B cell (primary cell): ENCODE data around the gene GGCX. TPM values are rescaled to one million over a fixed set of nuclear protein-coding genes. Genes with fewer than 3 reads are reported as not detected.

ENCODE experiments used
- ATAC-seq: fragments of 200-7000 bp; cut with Tn5 transposase; one replicate; pipeline ENCODE4 v1.10.0; 2021; ENCODE audit warnings: low read depth, mild to moderate bottlenecking, moderate number of reproducible peaks, moderate library complexity
- CTCF ChIA-PET: fragments of 350-600 bp; sonication (Branson Sonifier 250); formaldehyde crosslinking; loops from one replicate; lab custom pipeline; 2021; ENCODE audit warnings: antibody characterized with exemption, inconsistent platforms; lab: Charles Lee
- POLR2A ChIA-PET: fragments of 350-600 bp; sonication (Branson Sonifier 250); formaldehyde crosslinking; loops from one replicate; lab custom pipeline; 2021; ENCODE audit warnings: antibody characterized with exemption; lab: Charles Lee
- DNase-seq: peaks from one replicate; pipeline ENCODE4 v3.0.0; 2013
- H2AFZ ChIP-seq: 2 replicates; pipeline ENCODE4 v1.6.1; 2012; ENCODE audit warnings: mild to moderate bottlenecking, low read depth, low read length; ENCODE audit not compliant: insufficient read depth, poor library complexity, severe bottlenecking
- H3K27ac ChIP-seq, 2 donors: 1 replicate in 1 of 2; 2 replicates in 1 of 2; pipeline ENCODE4 v1.5.1; 2012 to 2013; ENCODE audit warnings: low read length in 2 of 2, mild to moderate bottlenecking in 2 of 2, moderate library complexity in 1 of 2
- H3K27me3 ChIP-seq, 4 experiments: fragments of 200-600 bp in 1 of 4; sonication (generic) in 1 of 4; replicated peaks in 1 of 4; 1 replicate in 2 of 4; 2 replicates in 2 of 4; pipeline versions ENCODE4 v1.6.1 to v1.7.0; 2013 to 2016; ENCODE audit warnings: low read length in 3 of 4, mild to moderate bottlenecking in 2 of 4, mixed read lengths in 1 of 4, moderate library complexity in 1 of 4; ENCODE audit not compliant: insufficient read depth in 4 of 4, control insufficient read depth in 3 of 4; ENCODE audit errors: control extremely low read depth in 1 of 4
- H3K36me3 ChIP-seq, 2 experiments: replicated peaks in 1 of 2; 1 replicate in 1 of 2; 2 replicates in 1 of 2; pipeline versions ENCODE4 v1.6.1 to v1.7.1; 2013; ENCODE audit warnings: low read length in 1 of 2; ENCODE audit not compliant: insufficient read depth in 2 of 2, control insufficient read depth in 1 of 2; ENCODE audit errors: control extremely low read depth in 1 of 2, extremely low read depth in 1 of 2
- H3K4me1 ChIP-seq, 2 donors: fragments of 200-600 bp in 1 of 2; sonication (generic) in 1 of 2; 1 replicate in 1 of 2; 2 replicates in 1 of 2; pipeline versions ENCODE4 v1.5.1 to v1.6.1; 2013 to 2017; ENCODE audit warnings: low read length in 2 of 2; ENCODE audit not compliant: control insufficient read depth in 2 of 2, insufficient read depth in 2 of 2
- H3K4me2 ChIP-seq: replicated peaks from 2 replicates; pipeline ENCODE3; 2012; ENCODE audit warnings: mild to moderate bottlenecking, low read depth, low read length; ENCODE audit not compliant: poor library complexity, severe bottlenecking
- H3K4me3 ChIP-seq, 5 experiments: fragments of 200-600 bp in 1 of 5; sonication (generic) in 1 of 5; 1 replicate in 3 of 5; 2 replicates in 2 of 5; pipeline versions ENCODE4 v1.5.1 to v1.7.0; 2011 to 2016; ENCODE audit warnings: low read length in 4 of 5, mild to moderate bottlenecking in 4 of 5, low read depth in 2 of 5, control low read depth in 1 of 5, moderate library complexity in 1 of 5; ENCODE audit not compliant: insufficient read depth in 1 of 5; ENCODE audit errors: control extremely low read depth in 1 of 5, extremely low read depth in 1 of 5
- H3K79me2 ChIP-seq: fragments of 200-600 bp; sonication (generic); one replicate; pipeline ENCODE4 v1.6.0; 2016; ENCODE audit warnings: low read length; ENCODE audit not compliant: control insufficient read depth, insufficient read depth
- H3K9ac ChIP-seq: fragments of 200-600 bp; sonication (generic); 2 replicates; pipeline ENCODE4 v1.6.1; 2017; ENCODE audit warnings: mild to moderate bottlenecking, low read length, moderate library complexity
- H3K9me3 ChIP-seq, 3 donors: one replicate each; pipeline versions ENCODE4 v1.6.1 to v1.7.1; 2013; ENCODE audit warnings: low read length in 2 of 3; ENCODE audit not compliant: control insufficient read depth in 2 of 3, insufficient read depth in 1 of 3; ENCODE audit errors: control extremely low read depth in 1 of 3
- H4K20me1 ChIP-seq: 2 replicates; pipeline ENCODE4 v1.6.0; 2012; ENCODE audit warnings: mild to moderate bottlenecking, low read length; ENCODE audit not compliant: insufficient read depth, control insufficient read depth, poor library complexity, severe bottlenecking
- H3K27ac Mint-ChIP-seq: one replicate; pipeline ENCODE4 v1.8.0; 2021; ENCODE audit warnings: mixed read lengths
- H3K27me3 Mint-ChIP-seq: one replicate; pipeline ENCODE4 v1.8.0; 2021; ENCODE audit warnings: mixed read lengths
- H3K4me1 Mint-ChIP-seq: one replicate; pipeline ENCODE4 v1.8.0; 2021; ENCODE audit warnings: mixed read lengths
- H3K4me3 Mint-ChIP-seq: one replicate; pipeline ENCODE4 v1.8.0; 2021; ENCODE audit warnings: mixed read lengths
- H3K9me3 Mint-ChIP-seq: one replicate; pipeline ENCODE4 v1.8.0; 2022; ENCODE audit warnings: mixed read lengths; ENCODE audit not compliant: insufficient read depth
- CTCF ChIP-seq: fragments of 200-600 bp; IDR thresholded peaks from one replicate; pipeline ENCODE4 v1.8.0; 2022; ENCODE audit warnings: antibody characterized with exemption, mild to moderate bottlenecking
- EZH2 ChIP-seq: IDR thresholded peaks from 2 replicates; pipeline ENCODE4 v1.6.1; 2012; ENCODE audit warnings: borderline replicate concordance, low read depth, mild to moderate bottlenecking, moderate library complexity, low read length; ENCODE audit not compliant: insufficient read depth, poor library complexity, severe bottlenecking
- WGBS: methylation state at CpG from one replicate; pipeline ENCODE4 v1.1.5; 2013; ENCODE audit warnings: missing lambda C conversion rate; ENCODE audit not compliant: insufficient coverage; 5-methylcytosine and 5-hydroxymethylcytosine counted together
- intact Hi-C: fragments of 100-400 bp; cut with micrococcal nuclease; formaldehyde crosslinking; loops from one replicate; pipeline ENCODE4 v1.10.0; 2022
- polyA plus RNA-seq: library from polyadenylated mRNA; depleted of rRNA; stranded (reverse); fragments of >200 nt; gene quantifications from 2 replicates; pipeline ENCODE4 v1.2.3, GENCODE V29; 2012
- total RNA-seq, 2 donors: library from RNA; stranded (reverse); fragments of 120-200 nt in 1 of 2; gene quantifications; 1 replicate in 1 of 2; 2 replicates in 1 of 2; pipeline versions ENCODE4 v1.2.3 to v1.2.4, GENCODE V29; 2013 to 2022

Gene GGCX
- total and polyA plus RNA-seq, 2 donors (not counting 1 experiment from before 2014, with no cell fraction given): 23.5 to 36.8 TPM

- Histone ChIP-seq H3K27ac (no peak overlapping the region), H4K20me1 (peaks cover 20% of the 10 kb centered on the region), H3K4me1 (peaks cover 16 to 24% of the 10 kb centered on the region in 2 donors), H3K36me3 (peaks cover 10 to 51% of the 10 kb centered on the region in 2 experiments), H3K79me2 (peaks cover 25% of the 10 kb centered on the region), H3K27me3 (no peaks in the 10 kb centered on the region), H3K4me3 (no peak overlapping the region), H3K9me3 (no peaks in the 10 kb centered on the region), H3K9ac (no peak overlapping the region), H3K4me2 (no peak overlapping the region), H2AFZ (no peak overlapping the region)
- CTCF ChIA-PET: interaction anchor here (7.8 kb wide), 1 partner anchor 8 kb away, joined by 104 read pairs; no protein-coding TSS in a partner anchor
- Mint-ChIP-seq H3K27ac (no peak overlapping the region), H3K27me3 (no peaks in the 10 kb centered on the region), H3K4me1 (peaks cover 33% of the 10 kb centered on the region), H3K4me3 (no peak overlapping the region), H3K9me3 (no peaks in the 10 kb centered on the region)
- ATAC-seq (no peak), DNase-seq (no peak)
- POLR2A ChIA-PET: interaction anchor here (0.5 kb wide), 1 partner anchor 19 kb away, joined by 3 read pairs; no protein-coding TSS in a partner anchor
- WGBS: 100% methylated on average over 2 of the region's 4 CpGs
- intact Hi-C loops: no loop called here
- no peak for TF ChIP-seq CTCF
- TF ChIP-seq EZH2: no peak
Measured at GRCh38 chr2:85542777-85543176, 18.5 kb downstream of the GGCX start.

- peak overlapping the region; percentile 19 for H3K4me3 Mint-ChIP-seq
- peaks cover 37% of the 10 kb centered on the region for H3K4me1 Mint-ChIP-seq
- TF ChIP-seq CTCF (no peak), EZH2 (no peak)
- DNase-seq (no peak), ATAC-seq (no peak)
- Histone ChIP-seq H3K27ac (no peak overlapping the region), H3K4me2 (no peak overlapping the region), H3K36me3 (peaks cover 10 to 48% of the 10 kb centered on the region in 2 experiments), H3K79me2 (peaks cover 25% of the 10 kb centered on the region), H2AFZ (no peak overlapping the region), H3K9ac (no peak overlapping the region), H3K4me1 (peaks cover 21 to 30% of the 10 kb centered on the region in 2 donors), H4K20me1 (peaks cover 20% of the 10 kb centered on the region), H3K4me3 (no peak overlapping the region), H3K9me3 (no peaks in the 10 kb centered on the region), H3K27me3 (no peaks in the 10 kb centered on the region)
- WGBS: 83% methylated on average over 1 of the region's 5 CpGs
- H3K27ac Mint-ChIP-seq: no peak overlapping the region
- ChIA-PET CTCF (interaction anchor here (0.6 to 7.8 kb wide), 5 partner anchors 9 to 242 kb away, joined by 3 to 104 read pairs (median 5); no protein-coding TSS in a partner anchor), POLR2A (interaction anchor here (0.5 kb wide), 1 partner anchor 1064 kb away, joined by 3 read pairs; no protein-coding TSS in a partner anchor)
- intact Hi-C loops: no loop called here
- no peaks in the 10 kb centered on the region for H3K9me3 Mint-ChIP-seq
- no peaks in the 10 kb centered on the region for H3K27me3 Mint-ChIP-seq
Measured at GRCh38 chr2:85541753-85542457, 19.4 kb downstream of the GGCX start.
